Glomerular endothelial cell (primary cell): Measurements from ENCODE around the gene CXCL6. TPM values are rescaled to one million over a fixed set of nuclear protein-coding genes. Genes with fewer than 3 reads are reported as not detected.

Experiments used
- DNase-seq: peaks from one replicate; pipeline ENCODE4 v3.0.0-alpha.2; 2011; ENCODE audit warnings: low read depth, low spot score; ENCODE audit errors: extremely low read depth
- total RNA-seq: library from RNA; depleted of rRNA; stranded (reverse); fragments of >200 nt; gene quantifications from 2 replicates; pipeline ENCODE4 v1.2.3, GENCODE V29; 2015

Gene CXCL6
- total RNA-seq, 1 donor from 2014 or later: 2.2 TPM

- DNase-seq: no peak
These were observed 4.9 kb downstream of the CXCL6 start for GRCh38 chr4:73841243-73841925.

- DNase-seq: no peak
These were observed 6.2 kb downstream of the CXCL6 start for GRCh38 chr4:73842696-73843095.

GRCh38 chr4:73843369-73843768 is 6.9 kb downstream of the CXCL6 start:
- DNase-seq: no peak

- DNase-seq: no peak
These were observed 7.9 kb downstream of the CXCL6 start for GRCh38 chr4:73844345-73844744.

GRCh38 chr4:73844806-73845205 is 8.3 kb downstream of the CXCL6 start:
- no peak for DNase-seq

GRCh38 chr4:73847526-73848182 is 11.2 kb downstream of the CXCL6 start:
- DNase-seq: no peak

GRCh38 chr4:73848183-73848777 is 11.8 kb downstream of the CXCL6 start:
- no peak for DNase-seq

GRCh38 chr4:73850261-73850970 is 13.9 kb downstream of the CXCL6 start:
- DNase-seq: no peak

GRCh38 chr4:73851293-73851692 is 14.8 kb downstream of the CXCL6 start:
- DNase-seq: no peak

- no peak for DNase-seq
These were observed 16.3 kb downstream of the CXCL6 start for GRCh38 chr4:73852771-73853170.

GRCh38 chr4:73853246-73853704 is 16.8 kb downstream of the CXCL6 start, which contains the start of gene PF4V1:
PF4V1 (plus strand) TSS chr4:73853296; CDS start chr4:73853363, 67 bp downstream.
- DNase-seq: no peak

- DNase-seq: no peak
These were observed 17.4 kb downstream of the CXCL6 start for GRCh38 chr4:73853718-73854473.

- no peak for DNase-seq
These were observed 18.9 kb downstream of the CXCL6 start for GRCh38 chr4:73855406-73855805.

GRCh38 chr4:73856518-73856917 is 20.0 kb downstream of the CXCL6 start:
- no peak for DNase-seq

GRCh38 chr4:73859614-73860088 is 23.2 kb downstream of the CXCL6 start:
- DNase-seq: no peak

- DNase-seq: no peak
These were observed 23.7 kb downstream of the CXCL6 start for GRCh38 chr4:73860181-73860580.

- no peak for DNase-seq
These were observed 24.4 kb downstream of the CXCL6 start for GRCh38 chr4:73860917-73861316.

- DNase-seq: no peak
These were observed 25.8 kb downstream of the CXCL6 start for GRCh38 chr4:73862322-73862721.

- DNase-seq: no peak
These were observed 27.9 kb downstream of the CXCL6 start for GRCh38 chr4:73864365-73864764.

- DNase-seq: no peak
These were observed 28.5 kb downstream of the CXCL6 start for GRCh38 chr4:73864961-73865360.
